ENCODE results near the gene YIPF2.
"Not testable (repeated sequence)": the region's sequence is repeated elsewhere in the genome, so short reads cannot be mapped to it uniquely, and the experiment has no call there.

The YIPF2 gene

DNA sequence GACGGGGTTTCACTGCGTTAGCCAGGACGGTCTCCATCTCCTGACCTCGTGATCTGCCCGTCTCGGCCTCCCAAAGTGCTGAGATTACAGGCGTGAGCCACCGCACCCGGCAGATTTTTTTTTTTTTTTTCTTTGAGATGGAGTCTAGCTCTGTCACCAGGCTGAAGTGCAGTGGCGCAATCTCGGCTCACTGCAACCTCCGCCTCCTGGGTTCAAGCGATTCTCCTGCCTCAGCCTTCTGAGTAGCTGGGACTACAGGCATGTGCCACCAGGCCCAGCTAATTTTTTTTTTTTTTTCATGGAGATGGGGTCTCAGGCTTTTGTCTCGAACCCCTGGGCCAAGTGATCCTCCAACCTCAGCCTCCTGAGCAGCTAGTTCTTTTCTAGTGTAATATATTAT is 13.2 kb upstream of the YIPF2 start:
- DNase-seq (ENCODE audit: low read depth) = not testable (repeated sequence)

DNA sequence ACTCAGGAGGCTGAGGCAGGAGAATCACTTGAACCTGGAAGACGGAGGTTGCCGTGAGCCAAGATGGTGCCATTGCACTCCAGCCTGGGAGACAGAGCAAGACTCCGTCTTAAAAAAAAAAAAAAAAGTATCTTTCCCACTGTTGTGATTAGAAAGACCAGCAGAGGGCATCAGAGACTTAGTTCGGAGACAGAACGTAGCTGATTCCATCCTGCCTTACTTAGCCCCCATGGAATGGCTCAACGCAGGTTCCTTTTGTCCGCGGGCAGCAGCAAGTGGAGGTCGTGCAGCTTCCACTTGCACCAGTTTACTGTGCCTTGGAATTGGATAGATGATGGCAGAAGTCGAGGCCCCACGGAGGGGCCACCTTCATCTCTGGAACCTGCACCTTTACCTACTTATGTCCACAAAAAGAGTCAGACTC is 8.2 kb upstream of the YIPF2 start:
- no peak for DNase-seq (ENCODE audit: low read depth)

DNA sequence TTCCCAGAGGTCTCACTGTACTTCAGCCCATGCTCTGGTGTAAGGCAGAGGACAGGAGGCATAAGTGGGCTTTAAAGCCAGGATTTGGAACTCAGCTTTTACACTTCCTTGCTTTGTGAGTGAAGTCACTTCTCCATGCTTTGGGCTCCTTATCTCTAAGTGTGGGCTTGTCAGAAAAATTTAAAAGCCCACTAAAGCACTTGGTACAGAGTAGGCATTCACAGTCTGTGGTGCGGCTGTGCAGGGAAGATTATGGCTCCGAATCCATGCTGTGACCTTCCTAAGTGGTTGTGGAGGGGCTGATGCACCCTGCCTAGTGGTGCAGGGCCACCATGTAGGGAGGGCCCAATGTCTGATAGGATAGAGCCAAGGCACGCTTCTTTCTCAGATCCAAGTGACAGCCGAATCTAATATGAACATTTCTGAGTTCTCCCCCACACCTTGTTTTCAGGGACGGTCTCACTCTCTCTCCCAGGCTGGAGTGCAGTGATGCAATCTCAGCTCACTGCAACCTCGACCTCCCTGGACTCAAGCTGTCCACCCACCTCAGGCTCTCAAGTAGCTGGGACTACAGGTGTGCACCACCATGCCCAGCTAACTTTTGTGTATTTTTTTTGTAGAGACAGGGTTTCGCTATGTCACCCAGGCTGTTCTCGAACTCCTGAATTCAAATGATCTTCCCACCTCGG is 7.1 kb upstream of the YIPF2 start:
- DNase-seq (ENCODE audit: low read depth) = no peak

DNA sequence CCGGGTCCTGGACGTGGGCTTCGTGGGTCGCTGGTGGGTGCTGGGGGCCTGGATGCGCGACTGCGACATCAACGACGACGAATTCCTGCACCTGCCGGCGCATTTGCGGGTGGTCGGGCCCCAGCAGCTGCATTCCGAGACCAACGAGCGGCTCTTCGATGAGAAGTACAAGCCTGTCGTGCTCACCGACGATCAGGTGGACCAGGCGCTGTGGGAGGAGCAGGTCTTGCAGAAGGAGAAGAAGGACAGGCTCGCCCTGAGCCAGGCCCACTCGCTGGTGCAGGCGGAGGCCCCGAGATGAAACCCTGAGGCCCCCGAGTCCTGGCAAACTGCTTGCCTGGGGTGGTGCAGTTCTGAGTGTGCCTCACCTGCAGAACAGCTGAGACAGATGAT is 959 bp upstream of the YIPF2 start:
- DNase-seq (ENCODE audit: low read depth) = no peak

DNA sequence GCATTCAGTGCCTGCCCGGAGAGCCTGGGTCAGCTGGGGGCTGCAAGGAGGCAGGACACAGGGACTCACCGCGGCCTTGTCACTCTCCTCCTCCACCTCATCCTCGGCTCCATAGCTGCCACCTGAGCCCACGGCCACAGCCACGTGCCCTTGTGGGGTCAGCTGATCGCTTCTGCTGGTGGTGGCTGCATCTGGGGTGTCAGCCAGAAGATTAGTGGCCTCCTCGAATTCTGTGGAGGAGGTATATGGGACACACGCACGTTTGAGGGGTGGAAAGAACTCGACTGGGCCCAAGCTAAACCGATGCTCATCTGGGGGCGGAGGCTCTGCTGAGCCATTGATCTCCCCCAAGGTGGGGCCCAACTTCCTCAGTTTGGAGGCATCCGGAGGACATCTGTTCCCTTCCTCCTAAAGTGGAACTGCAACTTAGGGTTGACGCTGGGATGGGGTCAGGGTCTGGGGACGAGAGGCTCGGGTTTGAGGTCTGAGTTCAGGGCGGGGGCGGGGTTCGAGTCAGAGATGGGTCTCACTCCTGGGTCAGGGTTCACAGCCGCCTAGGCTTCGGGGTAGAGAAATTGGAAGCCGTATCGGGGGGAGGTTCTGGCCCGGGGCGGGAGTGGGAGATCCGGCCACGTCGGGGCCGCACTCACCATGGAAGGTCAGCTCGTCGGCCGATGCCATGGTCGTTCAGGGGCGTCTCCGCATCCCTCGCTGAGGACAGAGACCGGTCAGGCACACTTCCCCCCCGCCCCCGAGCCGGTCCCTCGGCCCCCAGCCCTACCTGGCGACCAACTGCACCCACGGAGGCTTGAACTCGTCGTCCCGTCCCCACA is 493 bp downstream of the YIPF2 start:
- DNase-seq (ENCODE audit: low read depth) = no peak

DNA sequence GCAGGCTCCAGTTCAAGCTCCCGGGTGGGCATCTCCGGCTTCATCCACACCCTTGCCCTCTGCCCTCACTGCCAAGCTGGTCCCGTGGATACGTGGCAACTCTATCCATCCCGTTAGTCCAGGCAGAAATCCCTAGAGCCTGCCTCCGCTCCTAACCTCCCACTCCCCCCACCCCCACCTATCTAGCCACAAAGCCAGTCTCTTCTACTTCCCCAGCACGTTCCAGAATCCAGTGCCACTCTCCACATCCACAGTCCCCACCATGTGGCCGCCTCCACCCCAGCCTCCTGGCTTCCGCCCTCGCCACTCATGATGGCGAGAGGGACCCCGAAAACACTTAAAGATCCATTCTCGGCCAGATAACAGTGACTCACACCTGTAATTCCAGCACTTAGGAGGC is 3.8 kb downstream of the YIPF2 start:
- no peak for DNase-seq (ENCODE audit: low read depth)

DNA sequence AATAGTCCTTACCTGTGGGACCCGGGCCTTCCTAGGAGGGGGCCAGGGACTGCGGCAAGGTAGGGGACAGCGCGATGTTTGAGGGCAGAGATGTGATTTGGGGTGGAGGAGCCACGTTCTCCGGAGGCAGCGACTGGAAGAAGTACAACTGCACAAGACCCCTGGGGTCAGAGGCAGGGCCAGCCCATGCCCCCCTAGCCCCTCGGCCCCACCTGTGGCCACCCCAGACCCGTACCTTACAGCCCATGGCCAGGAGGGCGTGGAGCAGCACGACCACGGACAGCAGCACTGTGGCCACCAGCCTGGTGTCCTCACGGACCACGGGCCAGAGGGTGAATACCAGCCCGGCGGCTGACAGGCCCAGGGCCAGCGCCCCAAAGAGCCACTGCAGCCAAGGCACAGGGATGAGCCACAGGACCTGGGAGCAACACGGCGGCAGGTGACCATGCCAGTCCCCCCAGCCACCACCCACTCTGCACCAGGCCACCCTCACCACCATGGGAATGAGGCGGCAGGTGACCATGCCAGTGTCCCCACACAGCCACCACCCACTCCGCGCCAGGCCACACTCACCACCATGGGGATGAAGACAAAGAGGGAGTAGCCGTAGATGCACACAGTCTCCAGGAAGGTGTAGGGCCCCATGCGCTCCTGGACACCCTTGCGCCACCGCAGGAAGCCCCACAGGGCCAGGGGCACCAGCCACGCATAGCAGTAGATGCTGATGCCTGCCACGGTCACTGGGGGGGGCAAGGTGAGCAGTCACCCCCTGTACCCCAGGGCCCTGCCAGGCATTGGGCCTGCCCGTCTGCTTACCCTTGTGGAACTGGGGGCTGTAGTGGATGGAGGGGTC is 5.0 kb downstream of the YIPF2 start:
- DNase-seq (ENCODE audit: low read depth) = no peak

DNA sequence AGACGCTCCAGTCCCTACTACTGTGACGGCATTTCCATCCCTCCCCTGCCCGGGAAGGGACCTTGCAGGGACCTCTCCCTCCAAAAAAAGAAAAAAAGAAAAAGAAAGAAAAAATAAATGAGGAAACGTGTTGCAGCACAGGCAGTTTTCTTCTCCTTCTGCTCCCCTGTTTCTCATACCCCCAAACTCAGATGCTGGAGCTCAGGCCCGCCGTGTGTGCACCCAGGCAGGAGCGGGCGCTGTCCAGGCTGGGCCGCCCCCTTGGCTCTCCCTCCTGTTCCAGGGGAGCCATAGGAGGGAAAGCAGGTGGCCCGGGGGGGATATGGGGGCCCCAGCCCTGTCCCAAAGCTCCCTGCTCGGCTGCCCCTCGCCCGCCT is 5.8 kb downstream of the YIPF2 start:
- DNase-seq (ENCODE audit: low read depth) = no peak

DNA sequence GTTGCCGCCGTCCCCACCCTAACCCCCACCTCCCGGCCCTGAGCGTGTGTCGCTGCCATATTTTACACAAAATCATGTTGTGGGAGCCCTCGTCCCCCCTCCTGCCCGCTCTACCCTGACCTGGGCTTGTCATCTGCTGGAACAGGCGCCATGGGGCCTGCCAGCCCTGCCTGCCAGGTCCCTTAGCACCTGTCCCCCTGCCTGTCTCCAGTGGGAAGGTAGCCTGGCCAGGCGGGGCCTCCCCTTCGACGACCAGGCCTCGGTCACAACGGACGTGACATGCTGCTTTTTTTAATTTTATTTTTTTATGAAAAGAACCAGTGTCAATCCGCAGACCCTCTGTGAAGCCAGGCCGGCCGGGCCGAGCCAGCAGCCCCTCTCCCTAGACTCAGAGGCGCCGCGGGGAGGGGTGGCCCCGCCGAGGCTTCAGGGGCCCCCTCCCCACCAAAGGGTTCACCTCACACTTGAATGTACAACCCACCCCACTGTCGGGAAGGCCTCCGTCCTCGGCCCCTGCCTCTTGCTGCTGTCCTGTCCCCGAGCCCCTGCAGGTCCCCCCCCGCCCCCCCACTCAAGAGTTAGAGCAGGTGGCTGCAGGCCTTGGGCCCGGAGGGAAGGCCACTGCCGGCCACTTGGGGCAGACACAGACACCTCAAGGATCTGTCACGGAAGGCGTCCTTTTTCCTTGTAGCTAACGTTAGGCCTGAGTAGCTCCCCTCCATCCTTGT is 6.4 kb downstream of the YIPF2 start:
- DNase-seq (ENCODE audit: low read depth) = no peak

DNA sequence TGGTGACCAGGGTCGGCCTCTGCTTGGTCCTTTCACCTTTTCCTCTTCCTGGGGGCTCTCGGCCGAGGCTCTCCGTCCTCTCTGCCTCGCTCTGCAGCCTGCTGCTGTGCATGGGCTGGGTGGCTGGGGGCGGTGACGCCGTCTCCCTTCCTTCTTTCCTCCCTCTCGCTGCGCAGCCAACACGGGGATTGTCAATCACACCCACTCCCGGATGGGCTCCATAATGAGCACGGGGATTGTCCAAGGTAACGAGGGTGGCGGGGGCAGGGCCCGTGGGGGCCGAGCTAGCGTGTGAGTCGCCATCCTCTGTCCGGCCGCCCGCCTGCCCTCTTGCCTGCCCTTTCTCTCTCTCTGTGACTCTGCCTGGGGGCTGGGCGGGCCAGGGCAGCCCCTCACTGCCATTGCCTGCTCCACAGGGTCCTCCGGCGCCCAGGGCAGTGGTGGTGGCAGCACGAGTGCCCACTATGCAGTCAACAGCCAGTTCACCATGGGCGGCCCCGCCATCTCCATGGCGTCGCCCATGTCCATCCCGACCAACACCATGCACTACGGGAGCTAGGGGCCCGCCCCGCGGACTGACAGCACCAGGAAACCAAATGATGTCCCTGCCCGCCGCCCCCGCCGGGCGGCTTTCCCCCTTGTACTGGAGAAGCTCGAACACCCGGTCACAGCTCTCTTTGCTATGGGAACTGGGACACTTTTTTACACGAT is 7.1 kb downstream of the YIPF2 start:
- DNase-seq (ENCODE audit: low read depth) = no peak

DNA sequence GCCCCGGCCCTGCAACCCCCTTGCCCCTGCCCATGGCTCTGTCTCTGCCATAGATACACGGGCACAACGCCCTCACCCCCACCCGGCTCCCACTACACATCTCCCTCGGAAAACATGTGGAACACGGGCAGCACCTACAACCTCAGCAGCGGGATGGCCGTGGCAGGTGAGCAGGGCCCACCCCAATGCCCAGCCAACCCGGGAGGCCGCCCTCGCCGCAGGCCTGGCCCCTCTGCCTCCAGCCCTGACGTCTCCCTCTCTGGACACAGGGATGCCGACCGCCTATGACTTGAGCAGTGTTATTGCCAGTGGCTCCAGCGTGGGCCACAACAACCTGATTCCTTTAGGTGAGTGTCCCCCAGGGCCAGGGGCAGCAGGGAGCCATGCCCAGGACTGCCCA is 7.7 kb downstream of the YIPF2 start:
- no peak for DNase-seq (ENCODE audit: low read depth)

DNA sequence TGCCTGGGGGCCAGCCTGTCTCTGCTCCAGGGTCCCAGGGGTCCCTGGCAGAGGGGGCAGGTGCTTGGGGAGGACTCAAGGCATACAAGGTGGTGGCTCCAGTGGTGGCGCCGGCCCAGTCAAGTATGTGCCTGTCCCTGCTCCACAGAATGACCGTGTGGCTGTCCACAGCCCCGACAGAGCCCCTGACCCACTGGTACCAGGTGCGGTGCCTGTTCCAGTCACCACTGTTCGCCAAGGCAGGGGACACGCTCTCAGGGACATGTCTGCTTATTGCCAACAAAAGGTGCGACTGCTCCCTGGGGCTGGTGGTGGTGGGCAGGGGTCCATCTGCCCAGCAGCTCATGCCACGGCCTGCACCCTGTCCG is 8.2 kb downstream of the YIPF2 start:
- no peak for DNase-seq (ENCODE audit: low read depth)

DNA sequence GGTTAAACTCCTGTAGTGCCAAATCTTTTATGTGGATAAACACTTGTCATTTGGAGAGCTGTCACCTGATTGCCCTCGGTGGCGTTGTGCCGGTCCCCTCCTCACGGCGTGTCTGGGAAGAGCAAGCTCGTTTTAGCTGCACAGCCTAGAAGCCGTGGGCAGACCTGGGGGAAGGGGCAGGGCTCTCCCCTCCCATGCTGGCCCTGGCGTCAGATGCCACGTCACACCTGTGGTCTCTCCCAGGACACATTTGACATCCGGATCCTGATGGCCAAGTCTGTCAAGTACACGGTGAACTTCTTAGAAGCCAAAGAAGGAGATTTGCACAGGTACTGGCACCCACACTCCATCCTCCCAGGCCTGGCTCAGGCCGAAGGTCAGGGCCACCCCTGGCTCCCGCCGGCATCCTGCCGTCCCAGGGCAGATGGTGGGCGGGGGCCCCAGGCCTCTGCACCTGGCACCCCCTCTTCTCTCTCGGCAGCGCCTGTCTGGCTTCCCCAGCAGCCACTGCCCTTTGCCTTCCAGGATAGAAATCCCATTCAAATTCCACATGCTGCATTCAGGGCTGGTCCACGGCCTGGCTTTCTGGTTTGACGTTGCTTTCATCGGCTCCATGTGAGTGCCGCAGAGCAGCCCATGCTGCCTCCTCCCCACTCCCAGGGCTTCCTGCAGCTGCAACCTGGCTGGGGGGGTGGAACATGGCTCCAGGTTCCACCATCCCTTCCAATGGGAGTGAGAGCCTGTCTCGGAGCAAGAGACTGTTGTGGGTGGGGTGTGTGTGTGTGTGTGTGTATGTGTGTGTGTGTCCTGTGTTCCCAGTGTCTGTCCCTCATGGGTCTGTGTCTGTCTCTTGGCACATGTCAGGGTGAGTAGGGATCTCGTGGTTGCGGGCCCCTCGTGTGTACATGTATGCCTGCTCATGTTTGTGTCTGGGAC is 8.8 kb downstream of the YIPF2 start:
- no peak for DNase-seq (ENCODE audit: low read depth)

DNA sequence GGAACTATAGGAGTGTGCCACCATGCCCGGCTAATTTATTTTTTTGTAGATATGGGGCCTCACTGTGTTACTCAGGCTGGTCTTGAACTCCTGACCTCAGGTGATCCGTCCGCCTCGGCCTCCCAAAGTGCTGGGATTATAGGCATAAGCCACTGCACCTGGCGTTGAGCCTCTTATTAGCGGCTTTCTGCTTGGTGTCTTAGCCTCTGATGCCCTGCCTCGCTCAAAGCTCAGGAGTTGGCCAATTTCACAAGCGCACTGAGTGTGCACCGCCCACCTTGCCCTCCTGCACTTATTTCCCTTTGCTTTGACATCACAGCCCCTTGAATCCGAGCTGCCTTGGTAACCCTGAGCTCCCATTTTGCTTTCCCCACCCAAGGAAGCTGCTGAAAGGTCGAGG is 10.1 kb downstream of the YIPF2 start:
- no peak for DNase-seq (ENCODE audit: low read depth)

DNA sequence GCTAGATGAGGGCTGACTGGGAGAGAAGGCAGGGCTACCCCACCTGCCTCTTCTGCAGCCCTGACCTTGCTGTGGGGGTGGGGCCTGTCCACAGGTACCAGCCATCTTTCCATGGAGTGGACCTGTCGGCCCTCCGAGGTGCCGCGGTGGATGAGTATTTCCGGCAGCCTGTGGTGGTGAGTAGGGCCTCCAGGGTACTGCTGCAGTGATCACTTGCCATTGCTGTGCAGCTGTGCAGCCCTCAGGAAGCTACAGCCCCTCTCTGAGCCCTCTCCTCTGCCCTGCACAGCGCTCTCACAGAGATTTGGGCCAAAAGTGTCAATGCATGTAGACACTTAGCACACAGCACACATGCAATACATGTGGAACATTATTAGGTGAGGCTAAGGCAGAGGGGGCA is 11.8 kb downstream of the YIPF2 start:
- DNase-seq (ENCODE audit: low read depth) = no peak

DNA sequence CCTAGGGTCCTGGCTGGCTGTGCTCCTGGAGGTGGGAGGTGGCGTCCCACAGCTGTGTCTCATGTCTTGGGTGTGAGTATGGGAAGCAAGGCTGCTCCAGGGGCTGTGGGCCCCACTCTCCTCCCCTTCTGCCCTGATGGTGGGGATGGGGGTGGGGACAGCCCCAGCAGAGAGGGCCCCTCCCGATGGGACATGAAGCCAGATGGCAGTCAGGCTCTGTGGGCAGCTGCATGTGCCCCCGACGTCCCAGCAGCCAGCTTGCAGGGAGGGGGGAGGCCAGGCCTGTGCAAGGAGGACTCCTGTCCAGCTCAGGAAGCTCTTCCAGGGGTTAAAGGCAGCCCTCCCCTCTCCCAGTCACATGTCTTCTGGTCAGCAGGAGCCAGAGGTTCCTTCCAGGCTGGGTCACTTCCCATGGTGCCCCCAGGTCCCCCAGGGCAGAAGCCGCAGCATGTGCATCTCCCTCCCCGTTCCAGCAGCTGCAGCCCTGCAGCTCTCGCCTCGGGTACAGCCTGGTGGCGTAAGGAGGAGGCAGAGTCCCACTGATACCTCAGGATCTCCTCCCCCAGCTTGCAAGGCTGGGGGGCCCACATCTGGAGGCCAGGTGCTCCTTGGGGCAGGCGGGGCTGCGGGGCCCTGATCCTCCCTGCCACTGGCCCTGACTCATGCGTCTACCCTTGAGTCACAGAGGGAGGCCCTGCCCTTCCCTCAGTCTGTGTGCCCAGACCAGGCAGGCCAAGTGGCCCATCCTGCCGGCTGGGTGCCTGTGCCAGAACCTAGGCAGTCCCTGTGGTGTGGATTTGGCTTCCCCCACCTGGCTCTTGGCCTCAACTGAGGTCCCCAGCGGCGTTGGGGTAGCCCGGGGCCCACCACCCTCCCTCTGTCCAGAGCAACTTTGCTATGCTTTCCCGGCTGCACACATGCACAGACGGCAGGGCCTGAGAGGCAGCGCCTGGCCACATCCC is 13.0 kb downstream of the YIPF2 start:
- DNase-seq (ENCODE audit: low read depth) = no peak

DNA sequence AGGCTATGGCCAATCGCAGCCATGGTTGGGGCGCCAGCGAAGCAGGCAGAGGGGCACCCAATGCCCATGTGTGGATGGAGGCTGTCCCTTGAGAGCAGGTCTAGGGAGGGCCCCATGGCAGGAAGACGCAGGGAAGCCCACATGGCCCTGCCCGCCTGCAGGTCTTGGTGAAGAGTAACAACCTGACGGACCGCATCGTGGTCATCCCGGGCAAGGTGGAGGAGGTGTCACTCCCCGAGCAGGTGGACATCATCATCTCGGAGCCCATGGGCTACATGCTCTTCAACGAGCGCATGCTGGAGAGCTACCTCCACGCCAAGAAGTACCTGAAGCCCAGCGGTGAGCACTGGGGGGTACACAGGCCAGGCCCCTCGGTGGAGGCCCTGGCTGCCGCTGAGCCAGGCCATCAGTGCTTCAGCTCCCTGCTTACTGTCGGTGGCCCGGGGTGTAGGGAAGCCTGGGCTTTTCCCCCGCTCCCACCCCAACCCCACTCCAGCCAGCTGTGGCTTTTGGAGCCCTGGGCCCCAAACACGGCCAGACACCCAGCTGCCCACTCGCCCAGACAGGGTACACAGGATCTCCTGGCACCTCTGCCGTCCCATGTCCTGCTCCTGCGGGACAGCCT is 14.6 kb downstream of the YIPF2 start:
- no peak for DNase-seq (ENCODE audit: low read depth)

DNA sequence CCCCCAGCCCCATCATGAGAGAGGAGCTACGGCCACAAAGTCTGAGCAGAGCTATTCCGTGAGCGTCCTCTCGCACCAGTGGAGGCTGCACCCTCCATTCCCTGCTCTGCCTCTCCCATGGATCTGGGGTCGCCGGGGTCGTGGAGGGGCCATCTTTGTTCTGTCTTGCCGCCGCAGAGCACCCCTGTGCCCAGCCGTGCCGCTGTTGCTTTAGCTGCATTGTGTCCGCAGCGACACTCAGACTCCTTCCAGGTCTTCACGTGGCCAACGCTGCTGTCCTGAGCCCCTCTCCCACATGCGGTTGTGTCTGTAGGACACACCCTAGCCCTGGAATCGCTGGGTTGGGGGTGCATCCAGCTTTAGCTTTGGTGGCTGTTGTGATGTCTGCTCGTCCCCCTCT is 15.8 kb downstream of the YIPF2 start:
- no peak for DNase-seq (ENCODE audit: low read depth)

Measured in activated T-cell treated with anti-CD3 and anti-CD28 coated beads for 1 hour (primary cell).